Astrocyte of the spinal cord (primary cell): ENCODE measurements around the gene SUSD2.

Source experiments
- DNase-seq: peaks from one replicate; pipeline ENCODE4 v3.0.0; 2011; ENCODE audit warnings: low read depth, low spot score
- H3K4me3 ChIP-seq: 2 replicates; pipeline ENCODE4 v1.5.1; 2011; ENCODE audit warnings: low read depth, mild to moderate bottlenecking, low read length, moderate library complexity
- in situ Hi-C: cut with HindIII; loops from 2 replicates; pipeline ENCODE4 v1.10.0; 2017; ENCODE audit warnings: low sequenced_read_pairs
- TF ChIP-seq, protein P1 (sequence below): IDR thresholded peaks from 2 replicates; pipeline ENCODE4 v1.5.1; 2012; ENCODE audit warnings: low read depth, mild to moderate bottlenecking, low read length, inconsistent platforms

Gene SUSD2

DNA sequence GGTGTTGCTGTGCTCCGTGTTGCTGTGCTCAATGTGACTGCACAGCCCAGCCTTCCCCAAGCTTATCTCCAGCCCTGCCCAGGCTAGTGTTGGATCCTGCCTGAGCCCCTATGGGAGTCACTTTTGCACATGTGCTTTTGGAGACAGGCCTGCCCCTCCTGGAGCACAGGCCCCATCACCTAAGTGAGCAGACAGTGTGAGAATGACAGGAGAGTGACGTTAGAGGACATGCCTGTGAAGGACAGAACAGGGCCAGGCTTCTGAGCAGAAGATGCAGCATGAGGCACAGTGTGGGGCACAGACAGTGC, 36.6 kb upstream of the SUSD2 start:
- TF ChIP-seq, protein P1, sequence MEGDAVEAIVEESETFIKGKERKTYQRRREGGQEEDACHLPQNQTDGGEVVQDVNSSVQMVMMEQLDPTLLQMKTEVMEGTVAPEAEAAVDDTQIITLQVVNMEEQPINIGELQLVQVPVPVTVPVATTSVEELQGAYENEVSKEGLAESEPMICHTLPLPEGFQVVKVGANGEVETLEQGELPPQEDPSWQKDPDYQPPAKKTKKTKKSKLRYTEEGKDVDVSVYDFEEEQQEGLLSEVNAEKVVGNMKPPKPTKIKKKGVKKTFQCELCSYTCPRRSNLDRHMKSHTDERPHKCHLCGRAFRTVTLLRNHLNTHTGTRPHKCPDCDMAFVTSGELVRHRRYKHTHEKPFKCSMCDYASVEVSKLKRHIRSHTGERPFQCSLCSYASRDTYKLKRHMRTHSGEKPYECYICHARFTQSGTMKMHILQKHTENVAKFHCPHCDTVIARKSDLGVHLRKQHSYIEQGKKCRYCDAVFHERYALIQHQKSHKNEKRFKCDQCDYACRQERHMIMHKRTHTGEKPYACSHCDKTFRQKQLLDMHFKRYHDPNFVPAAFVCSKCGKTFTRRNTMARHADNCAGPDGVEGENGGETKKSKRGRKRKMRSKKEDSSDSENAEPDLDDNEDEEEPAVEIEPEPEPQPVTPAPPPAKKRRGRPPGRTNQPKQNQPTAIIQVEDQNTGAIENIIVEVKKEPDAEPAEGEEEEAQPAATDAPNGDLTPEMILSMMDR, result no peak
- H3K4me3 ChIP-seq, result no peak overlapping the region
- DNase-seq, result no peak
- in situ Hi-C loops, result no loop called here

DNA sequence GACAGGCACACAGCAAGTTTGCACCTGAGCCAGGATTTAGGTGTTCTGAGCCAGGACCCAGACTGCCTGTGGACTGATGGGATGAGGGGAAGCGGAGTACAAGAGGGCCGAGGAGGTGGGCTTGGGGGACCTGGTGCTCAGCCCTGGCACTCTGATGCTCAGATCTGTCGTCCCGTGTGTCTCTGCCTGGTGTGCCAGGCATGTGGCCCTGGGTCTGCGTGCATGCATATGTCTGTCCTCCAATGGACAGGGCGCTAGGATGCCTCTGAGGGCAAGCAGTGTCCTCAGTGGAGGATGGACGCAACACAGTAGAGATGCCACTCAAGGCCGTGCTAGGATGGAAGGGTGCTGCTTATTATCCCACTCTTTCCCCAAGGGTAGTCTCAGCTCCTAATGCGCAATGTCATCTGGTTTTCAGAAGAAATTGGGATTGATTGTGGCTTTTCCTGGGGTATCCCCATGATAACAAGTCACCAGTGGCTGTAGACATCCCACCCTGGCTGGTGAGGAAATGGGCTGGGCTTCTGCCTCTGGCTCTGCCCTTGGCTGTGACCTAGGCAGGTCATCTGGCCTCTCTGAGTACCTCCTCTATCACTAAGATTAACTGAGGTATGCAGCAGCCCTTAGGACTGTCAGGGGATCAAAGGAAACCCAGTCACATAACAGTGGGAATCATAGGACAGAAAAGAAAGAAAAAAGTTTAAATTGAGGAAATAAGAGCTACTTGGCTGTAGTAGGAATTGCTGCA, 35.7 kb upstream of the SUSD2 start:
- TF ChIP-seq, protein P1, result no peak

DNA sequence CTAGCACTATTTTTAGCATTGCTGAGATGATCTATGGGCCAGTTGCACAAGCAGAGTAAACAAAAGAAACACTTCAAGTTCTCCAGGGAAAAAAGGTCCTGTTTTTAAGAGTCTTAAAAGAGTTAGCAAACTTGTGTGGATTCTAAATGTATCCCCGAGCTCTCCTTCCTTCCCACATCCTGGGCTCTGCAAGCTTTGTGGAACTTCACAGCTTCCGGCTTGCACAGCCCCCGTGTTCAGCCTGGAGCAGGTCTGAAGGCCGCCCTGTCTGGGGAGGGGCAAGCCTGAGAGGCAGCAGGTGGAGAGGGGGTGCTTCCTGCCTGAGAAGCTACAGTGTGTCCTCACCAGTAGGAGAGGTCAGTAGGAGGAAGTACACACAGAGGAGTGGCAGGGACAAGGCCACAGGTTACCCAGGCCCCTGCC, 35.1 kb upstream of the SUSD2 start:
- peak; percentile 73 for DNase-seq
- in situ Hi-C loops, result no loop called here
- no peak overlapping the region for H3K4me3 ChIP-seq
- TF ChIP-seq, protein P1, result no peak

More for the DNA sequence above, 35.7 kb upstream of the SUSD2 start:
- H3K4me3 ChIP-seq, result no peak overlapping the region
- DNase-seq, result no peak
- in situ Hi-C loops, result no loop called here

DNA sequence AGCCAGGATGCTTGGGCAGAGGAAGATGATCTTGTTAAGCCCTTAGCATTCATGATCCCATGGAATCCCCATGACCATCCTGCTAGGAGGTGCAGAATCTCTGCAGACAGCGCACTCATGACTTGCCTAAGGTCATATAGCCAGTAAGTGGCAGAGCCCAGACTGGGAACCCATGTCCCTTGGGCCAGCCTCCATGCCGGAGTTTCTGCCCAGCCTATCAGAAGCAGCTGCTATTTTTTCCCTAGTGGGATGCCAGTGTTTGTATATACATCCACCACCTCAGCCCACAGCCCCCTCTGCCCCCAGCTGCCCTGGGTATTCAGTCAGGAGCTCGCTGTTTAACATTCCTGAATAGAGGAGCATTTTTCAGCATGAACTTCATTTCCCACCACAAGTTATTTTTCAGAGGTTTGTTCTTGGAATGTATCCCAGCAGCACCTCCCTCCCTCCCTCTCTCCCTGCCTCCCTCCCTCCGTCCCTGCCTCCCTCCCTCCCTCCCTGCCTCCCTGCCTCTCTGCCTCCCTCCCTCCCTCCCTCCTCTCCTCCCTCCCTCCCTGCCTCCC, 34.4 kb upstream of the SUSD2 start:
- peak; percentile 85 for DNase-seq
- in situ Hi-C loops, result no loop called here
- TF ChIP-seq, protein P1, result no peak
- no peak overlapping the region for H3K4me3 ChIP-seq

DNA sequence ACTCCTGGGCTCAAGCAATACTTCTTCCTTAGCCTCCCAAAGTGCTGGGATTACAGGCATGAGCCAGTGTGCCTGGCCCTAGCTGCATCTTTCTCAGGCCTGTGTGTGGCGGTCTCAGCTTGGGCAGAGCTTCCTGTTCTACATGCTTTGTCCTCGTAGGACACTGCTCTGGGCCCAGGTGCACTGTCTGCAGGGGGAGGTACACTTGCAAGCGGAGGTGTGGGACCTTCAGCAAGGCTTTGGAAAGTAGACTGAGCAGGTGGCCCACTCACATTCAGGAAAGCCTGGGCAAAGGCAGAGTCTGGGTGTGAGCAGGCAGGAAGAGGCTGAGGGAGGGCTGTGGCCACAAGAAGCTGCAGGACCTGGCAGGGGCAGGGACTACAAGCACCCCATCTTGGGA, 33.6 kb upstream of the SUSD2 start:
- in situ Hi-C loops, result no loop called here
- H3K4me3 ChIP-seq, result no peak overlapping the region
- TF ChIP-seq, protein P1, result no peak
- no peak for DNase-seq

DNA sequence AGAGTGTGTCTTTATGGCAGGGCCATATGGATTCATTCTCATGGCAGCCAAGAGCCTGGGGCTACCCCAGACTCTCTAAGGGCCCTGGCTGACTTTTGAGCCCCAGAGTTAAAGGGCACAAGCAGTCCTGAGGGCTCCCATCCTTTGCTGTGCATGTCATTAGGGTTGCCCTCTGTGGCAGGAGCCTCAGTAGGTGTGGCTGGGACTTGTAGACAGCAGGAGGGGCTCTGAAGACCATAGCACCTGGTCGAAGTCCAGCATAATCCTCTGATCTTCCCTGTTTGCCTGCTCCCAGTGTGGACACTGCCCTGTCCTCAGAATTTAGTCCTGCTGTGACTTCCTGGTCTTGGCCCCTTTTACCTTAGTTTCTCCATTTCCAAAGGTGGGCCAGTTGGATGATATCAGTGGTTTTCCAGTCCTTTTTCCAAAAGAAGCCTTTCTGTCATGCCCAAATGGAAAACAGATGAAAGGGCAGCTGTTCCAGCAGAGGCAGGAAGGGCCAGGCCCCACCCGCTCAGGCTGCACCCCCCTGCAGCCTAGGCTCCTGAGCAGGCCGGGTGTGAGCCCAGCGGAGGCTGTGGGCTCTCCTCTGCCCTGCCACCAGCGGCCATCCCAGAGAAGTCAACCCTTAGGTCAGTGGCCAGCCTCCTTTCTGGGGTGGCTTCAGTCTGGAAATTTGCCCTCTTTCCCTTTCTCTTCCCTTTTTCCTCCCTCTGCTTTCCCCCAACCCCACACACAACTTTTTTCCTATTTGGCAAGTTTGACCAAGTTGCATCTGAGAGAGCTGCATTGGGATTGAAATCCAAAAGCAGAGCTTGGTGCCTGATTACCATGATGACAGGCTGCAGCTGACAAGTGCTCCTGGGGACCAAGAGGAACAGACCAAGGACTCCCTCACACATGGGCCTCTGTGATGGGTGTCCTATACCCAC, 32.8 kb upstream of the SUSD2 start:
- H3K4me3 ChIP-seq, result no peak overlapping the region
- TF ChIP-seq, protein P1, result no peak

More for the DNA sequence above, 32.8 kb upstream of the SUSD2 start:
- DNase-seq, result no peak
- in situ Hi-C loops, result no loop called here
